ENCODE data around the gene ARHGAP36.

ARHGAP36 gene, protein sequence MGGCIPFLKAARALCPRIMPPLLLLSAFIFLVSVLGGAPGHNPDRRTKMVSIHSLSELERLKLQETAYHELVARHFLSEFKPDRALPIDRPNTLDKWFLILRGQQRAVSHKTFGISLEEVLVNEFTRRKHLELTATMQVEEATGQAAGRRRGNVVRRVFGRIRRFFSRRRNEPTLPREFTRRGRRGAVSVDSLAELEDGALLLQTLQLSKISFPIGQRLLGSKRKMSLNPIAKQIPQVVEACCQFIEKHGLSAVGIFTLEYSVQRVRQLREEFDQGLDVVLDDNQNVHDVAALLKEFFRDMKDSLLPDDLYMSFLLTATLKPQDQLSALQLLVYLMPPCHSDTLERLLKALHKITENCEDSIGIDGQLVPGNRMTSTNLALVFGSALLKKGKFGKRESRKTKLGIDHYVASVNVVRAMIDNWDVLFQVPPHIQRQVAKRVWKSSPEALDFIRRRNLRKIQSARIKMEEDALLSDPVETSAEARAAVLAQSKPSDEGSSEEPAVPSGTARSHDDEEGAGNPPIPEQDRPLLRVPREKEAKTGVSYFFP
- long read RNA-seq, donor 1: 0 reads
- long read RNA-seq, donor 2: 0 reads
- long read RNA-seq, donor 3: 0 reads
- long read RNA-seq, donor 4: 0 reads
- long read RNA-seq, donor 5: 0 reads
- long read RNA-seq, donor 6: 0 reads
- long read RNA-seq, donor 7: 0 reads
- long read RNA-seq, donor 8: 0 reads

- DNase-seq: peak; percentile 9
Observed at GRCh38 chrX:131058136-131058868, at the start of gene ARHGAP36. Gene ARHGAP36 (plus strand): TSS chrX:131058346. CDS start chrX:131081666, 23,320 bp downstream.

- no peak for DNase-seq
Observed at GRCh38 chrX:131010186-131010585, 48.0 kb upstream of the ARHGAP36 start.

GRCh38 chrX:131025336-131025735, 32.8 kb upstream of the ARHGAP36 start:
- DNase-seq: no peak

- DNase-seq: no peak
Observed at GRCh38 chrX:131032354-131033230, 25.6 kb upstream of the ARHGAP36 start.

- no peak for DNase-seq
Observed at GRCh38 chrX:131034063-131034462, 24.1 kb upstream of the ARHGAP36 start.

GRCh38 chrX:131040781-131041180, 17.4 kb upstream of the ARHGAP36 start:
- DNase-seq: no peak

DNA sequence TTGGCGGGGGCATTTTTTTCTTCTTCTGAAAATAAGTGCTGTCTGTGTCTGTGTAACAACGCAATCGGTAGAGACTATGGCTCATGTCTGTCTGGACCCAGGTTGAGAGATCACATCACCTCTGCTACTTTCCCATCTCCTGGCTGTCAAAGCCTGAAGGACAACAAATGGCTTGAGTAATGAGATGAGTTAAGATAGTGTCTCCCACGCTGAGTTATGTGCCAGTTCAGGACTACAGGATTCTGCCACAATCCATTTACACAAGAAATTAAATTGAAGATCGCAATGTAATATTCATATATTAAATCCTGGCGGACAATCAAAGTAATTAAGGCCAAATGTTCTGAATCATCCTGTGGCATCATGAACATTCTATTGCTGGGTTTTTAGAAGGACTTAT, 16.5 kb upstream of the ARHGAP36 start:
- no peak for DNase-seq

GRCh38 chrX:131045726-131046125, 12.4 kb upstream of the ARHGAP36 start:
- no peak for DNase-seq

DNA sequence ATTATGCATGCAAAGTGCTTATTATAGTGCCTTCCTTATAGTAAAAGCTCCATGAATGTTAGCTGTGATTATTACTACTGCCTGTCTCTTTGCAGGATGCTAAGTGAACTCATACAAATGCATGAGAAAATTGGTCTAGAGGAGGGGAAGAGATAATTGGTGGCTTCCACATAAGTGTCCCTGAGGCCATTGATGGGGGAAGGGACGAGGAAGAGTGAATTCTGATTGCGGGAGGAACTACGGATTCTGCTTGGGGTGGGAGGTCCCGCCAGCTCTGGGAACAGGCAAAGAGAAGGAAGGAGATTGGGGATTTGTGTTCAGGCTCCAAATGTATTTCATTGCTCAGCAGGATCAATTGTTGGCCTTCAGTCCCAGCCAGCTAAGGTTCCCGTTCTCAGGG, 11.6 kb upstream of the ARHGAP36 start:
- DNase-seq: no peak

DNA sequence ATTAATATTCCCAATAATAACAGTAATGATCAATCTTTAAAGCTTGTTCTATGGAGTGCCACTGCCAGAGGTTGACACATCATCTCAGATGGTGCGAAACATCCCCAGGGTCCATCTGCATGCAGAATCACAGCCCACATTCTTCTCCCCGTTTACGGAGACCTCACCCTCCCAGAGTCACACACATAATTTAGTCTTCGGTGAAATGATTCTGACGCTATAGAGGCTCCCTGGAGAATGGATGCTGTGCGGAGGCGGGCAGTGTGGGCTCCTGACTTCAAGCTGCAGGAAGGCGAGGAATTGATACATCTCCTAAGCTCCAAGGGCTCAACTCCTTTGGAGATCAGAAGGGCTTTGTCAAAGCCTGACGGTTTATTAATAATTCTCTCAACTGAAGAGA, 11.0 kb upstream of the ARHGAP36 start:
- DNase-seq: no peak

- no peak for DNase-seq
Observed at GRCh38 chrX:131053076-131053475, 5.1 kb upstream of the ARHGAP36 start.

DNA sequence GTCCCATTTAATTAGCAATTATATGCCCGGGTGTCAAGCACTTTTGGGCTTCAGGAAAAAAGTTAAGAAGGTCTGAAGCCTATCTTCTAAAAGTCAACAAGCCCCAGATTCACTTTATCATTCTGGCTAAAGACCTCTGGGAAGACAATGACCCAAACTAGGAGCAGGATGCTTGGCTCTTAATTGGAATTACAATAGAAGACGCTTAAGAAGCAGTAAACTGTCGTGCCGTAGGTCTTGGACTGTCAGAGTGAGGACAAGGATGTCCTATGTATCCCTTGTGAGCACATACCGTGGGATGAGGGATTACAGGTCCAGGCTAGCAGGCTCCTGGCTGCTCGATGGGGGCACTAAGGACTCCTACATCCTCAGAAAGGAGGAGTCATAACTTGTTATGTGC, 3.2 kb upstream of the ARHGAP36 start:
- no peak for DNase-seq

DNA sequence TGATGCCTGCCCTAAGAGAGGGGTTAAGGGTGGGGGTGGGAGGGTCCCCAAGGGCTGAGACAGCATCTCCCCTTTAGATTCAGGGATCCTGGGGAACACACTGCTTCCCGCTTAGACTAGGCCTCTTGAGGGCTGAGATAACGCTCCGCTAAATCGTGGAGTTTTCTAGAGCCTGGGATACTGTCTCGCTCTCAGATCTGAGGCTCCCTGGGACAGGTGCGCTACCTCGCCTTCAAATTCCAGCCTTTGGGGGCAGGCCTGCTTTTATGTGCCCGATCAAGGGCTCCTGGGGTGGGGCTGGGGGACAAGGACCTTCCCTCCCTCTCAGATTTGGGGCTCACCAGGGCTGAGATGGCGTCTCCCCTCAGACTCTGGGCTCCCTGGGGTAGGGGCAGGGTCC, 440 bp upstream of the ARHGAP36 start:
- DNase-seq: no peak

GRCh38 chrX:131059246-131059645, 1.1 kb downstream of the ARHGAP36 start:
- DNase-seq: no peak

DNA sequence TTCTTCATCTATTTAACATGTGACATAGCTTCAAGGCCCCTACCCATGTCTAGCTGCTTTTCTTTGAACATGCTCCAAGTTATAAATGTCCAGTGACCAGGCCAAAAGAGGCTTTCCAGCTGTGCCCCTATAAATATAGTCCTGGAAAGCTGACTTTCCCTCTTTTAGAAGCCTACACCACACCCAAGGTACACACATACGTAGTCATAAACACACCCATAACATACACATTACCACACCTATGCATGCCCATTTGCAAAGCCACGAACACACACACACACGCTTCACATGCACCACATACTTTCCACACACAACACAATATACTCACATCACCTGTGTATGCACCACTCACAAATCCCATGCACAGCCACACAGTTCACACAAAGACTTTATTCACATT, 2.0 kb downstream of the ARHGAP36 start:
- DNase-seq: no peak

DNA sequence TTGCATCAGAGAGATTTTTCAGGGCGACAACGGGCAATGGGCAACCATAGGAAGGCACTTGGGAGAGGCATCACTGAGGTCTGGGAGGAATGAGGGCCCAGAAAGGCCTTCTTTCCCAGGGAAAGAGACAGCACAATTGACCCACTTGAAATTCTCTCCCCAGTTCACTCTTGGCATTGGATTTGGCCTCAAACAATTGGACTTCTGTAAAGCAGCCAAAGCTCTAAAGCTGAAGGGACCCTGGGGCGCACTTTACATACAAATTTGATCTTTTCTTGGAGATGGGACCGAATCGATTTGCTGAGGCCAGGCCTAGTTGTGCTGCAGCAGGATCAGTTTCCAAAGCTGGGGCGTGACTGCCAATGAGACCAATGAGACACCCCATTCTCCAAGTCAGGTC, 3.2 kb downstream of the ARHGAP36 start:
- DNase-seq: no peak

GRCh38 chrX:131063613-131064012, 5.5 kb downstream of the ARHGAP36 start:
- no peak for DNase-seq

GRCh38 chrX:131066237-131066636, 8.1 kb downstream of the ARHGAP36 start:
- DNase-seq: no peak

DNA sequence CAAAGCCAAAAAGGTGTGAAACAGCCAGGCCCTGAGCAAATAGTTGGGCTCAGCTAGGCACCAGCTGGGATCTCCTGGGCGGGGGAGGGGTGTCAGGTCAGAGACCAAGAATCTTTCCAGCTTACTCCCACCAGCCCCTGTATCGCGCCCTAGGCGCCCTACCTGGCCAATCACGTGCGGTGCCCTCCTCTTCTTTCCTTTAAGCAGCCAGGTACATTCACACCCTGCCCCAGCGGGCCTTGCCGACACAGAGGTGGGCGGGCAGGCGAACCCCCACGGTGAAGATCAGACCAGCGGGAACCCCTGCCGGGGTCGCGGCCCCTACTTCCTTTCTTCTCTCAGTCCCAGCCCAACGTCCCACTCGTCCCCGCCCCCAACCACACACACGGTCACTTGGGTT, 9.1 kb downstream of the ARHGAP36 start:
- DNase-seq: no peak

DNA sequence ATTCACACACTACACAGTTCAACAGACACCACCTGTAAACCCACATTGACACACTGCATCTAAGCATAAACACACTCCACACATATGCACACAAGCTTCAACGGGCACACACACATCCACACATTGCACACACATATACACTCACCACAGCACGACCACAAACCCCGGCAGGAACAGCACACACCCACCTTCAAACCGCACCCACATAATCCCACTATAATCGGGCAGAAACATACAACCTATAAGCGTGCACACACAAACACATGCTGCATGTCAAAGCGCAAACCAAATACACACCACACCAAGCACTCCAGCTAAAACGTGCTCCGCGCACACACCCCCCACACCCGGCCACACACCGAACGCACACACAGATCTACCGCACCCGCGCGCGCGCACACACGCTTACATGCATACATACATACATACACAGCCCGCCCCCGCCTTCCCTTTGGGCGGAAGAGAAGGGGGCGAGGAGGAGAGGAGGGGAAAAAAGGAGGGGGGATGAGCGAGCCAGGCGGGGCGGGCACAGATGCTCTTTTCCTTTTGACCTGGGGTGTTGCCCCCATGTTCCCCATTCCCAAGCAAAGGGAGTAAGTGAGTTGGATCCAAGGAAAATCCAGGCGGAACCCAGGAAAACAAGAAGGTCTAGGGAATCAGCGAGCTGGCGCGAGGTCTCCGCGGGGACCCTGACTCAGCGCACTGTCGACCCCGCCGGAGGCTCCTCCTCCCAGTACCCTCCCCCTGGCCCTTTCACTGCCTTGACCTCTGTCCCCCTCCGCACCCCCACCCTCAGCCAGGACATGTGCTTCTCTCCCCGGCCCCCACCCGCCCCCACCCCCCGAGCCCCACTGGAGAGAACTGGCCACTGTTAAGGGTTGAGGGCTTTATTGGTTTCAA, 9.9 kb downstream of the ARHGAP36 start:
- peak; percentile 16 for DNase-seq

Measured in right kidney (tissue), 9 donors.